Measurements from ENCODE around the gene B4GAT1.

B4GAT1 gene

DNA sequence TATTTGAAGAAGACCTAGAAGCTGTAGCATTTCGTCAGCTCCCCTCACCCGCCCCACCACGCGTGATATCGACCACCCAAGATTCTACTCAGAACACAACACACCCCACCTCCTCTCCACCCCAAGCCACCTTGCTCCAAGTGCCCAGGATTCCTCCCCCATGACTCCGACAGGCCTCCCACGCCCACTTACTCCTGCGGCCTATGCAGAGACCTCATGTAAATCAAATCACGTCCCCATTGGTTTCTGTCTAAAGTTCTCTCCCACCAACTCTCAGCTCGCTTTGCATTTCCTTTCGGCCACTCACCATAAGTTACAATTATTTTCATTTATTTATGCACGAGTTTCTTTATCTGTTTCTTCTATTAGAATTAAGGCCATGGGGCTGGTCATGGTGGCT lies 44.8 kb downstream of the B4GAT1 start:
- no peak for DNase-seq (ENCODE audit: low spot score)

DNA sequence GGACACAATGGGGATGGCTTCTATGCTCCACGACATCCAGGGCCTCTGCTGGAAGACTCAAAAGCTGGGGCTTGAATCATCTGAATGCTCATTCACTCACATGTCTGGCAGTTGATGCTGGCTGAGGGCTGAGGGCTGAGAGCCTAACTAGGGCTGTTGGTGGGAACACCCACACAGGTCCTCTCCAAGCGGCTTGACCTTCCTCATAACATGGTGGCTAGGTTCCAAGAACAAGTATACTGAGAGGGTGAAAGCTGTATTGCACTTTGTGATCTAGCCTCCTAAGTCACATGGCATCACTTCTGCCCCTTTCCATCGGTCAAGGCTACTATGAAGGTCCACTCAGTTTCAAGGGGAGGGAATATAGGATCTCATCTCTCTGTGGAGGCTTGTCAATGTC lies 48.2 kb downstream of the B4GAT1 start:
- DNase-seq (ENCODE audit: low spot score): no peak

DNA sequence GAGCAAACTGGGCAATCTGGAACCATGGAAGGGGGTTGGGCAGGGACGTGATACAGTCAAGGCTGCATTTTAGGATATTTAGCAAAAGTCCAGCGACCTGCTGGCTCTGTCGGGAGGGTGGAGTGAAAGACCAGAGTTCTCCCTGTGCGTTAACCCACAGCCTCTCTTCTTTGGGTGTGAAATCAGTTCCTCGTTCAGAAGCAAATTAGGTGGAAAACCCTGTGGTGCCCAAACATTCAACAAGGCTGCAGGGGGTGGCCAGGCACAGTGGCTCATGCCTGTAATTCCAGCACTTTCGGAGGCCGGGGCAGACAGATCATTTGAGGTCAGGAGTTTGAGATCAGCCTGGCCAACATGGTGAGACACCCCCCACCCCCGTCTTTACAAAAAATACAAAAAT lies 49.8 kb downstream of the B4GAT1 start:
- no peak for DNase-seq (ENCODE audit: low spot score)
